Ectodermal cell (in vitro differentiated cells): ENCODE data around the gene SLC4A3.

Source experiments
- H3K27ac ChIP-seq: 2 replicates; pipeline ENCODE4 v1.7.0; 2013; ENCODE audit warnings: mild to moderate bottlenecking, low read depth, low read length; ENCODE audit not compliant: insufficient read depth, poor library complexity, severe bottlenecking
- H3K27me3 ChIP-seq: 2 replicates; pipeline ENCODE4 v1.7.0; 2013; ENCODE audit warnings: mild to moderate bottlenecking, low read length; ENCODE audit not compliant: insufficient read depth, control insufficient read depth, poor library complexity, severe bottlenecking
- H3K36me3 ChIP-seq: one replicate; pipeline ENCODE4 v1.7.0; 2013; ENCODE audit warnings: low read length; ENCODE audit not compliant: control insufficient read depth, insufficient read depth
- H3K4me1 ChIP-seq: one replicate; pipeline ENCODE4 v1.7.0; 2013; ENCODE audit warnings: low read length; ENCODE audit not compliant: control insufficient read depth, insufficient read depth
- H3K4me3 ChIP-seq: 2 replicates; pipeline ENCODE4 v1.7.0; 2013; ENCODE audit warnings: low read depth, low read length, control low read depth; ENCODE audit not compliant: insufficient read depth
- H3K9me3 ChIP-seq: 2 replicates; pipeline ENCODE4 v1.7.0; 2013; ENCODE audit warnings: mild to moderate bottlenecking, low read length, moderate library complexity; ENCODE audit not compliant: control insufficient read depth
- WGBS, 2 experiments: methylation state at CpG; one replicate each; pipeline ENCODE4 v1.1.7; 2013; ENCODE audit warnings: missing lambda C conversion rate in 2 of 2; 5-methylcytosine and 5-hydroxymethylcytosine counted together

The SLC4A3 gene

DNA sequence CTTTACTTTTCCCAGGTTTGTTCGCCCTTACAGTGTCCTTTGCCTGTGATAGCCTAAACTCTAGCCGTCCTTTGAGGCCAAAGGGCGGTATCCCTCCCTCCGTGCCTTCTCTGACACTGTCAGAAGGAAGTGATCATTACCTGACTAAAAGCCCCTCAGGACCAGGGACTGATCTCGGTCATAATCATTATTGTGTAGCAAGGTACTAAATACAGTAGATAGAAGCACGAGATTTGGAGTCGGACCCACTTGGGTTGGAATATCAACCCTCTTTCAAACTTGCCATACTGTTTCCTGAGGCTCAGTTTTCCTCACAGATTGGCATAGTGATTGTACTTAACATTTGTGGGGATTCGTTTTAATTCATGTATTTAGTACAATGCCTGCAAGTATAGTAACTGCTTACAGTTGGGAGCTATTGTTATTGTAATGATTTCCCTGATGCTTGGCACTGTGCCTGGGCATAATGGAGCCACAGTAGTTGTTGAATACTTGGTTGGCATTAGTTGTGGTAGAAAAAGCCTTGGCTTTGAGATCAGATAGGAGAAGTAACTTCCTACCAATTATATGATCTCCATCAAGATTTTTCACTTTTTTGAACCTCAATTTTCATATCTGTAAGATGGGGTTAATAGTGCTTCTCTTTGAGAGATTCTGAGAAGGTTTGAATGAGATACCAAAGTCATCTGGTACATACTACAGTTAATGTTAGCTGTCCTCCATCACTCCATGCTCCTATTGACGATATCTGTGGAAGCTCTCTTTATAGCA lies 28.9 kb upstream of the SLC4A3 start:
- H3K4me1 ChIP-seq = no peaks in the 10 kb centered on the region
- H3K27me3 ChIP-seq = no peaks in the 10 kb centered on the region
- no peak overlapping the region for H3K27ac ChIP-seq
- WGBS, 2 experiments = 35 to 42% methylated on average over 9 of the region's 9 CpGs
- no peaks in the 10 kb centered on the region for H3K9me3 ChIP-seq
- peak overlapping the region; percentile 86 for H3K4me3 ChIP-seq
- no peaks in the 10 kb centered on the region for H3K36me3 ChIP-seq

DNA sequence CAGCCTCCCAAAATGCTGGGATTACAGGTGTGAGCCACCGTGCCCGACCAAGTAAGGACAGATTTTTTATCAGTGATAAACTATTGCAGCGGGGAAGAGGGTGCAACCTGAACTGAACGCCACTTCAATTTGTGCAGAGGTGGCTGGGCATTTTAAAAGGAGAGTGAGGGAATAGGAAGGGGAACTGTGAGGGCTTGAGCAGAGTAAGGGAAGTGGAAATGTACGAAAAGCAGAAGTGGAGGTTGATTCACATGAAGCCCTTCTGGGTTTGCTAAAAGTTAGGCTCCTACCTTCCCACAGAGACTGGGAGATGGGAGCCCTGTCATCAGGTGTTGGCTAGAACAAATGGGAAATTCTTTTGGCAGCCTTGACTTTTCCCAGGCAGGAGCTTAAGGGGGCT lies 23.7 kb upstream of the SLC4A3 start:
- Histone ChIP-seq H3K27me3 (no peaks in the 10 kb centered on the region), H3K9me3 (no peaks in the 10 kb centered on the region), H3K27ac (no peak overlapping the region), H3K4me1 (no peaks in the 10 kb centered on the region), H3K4me3 (no peak overlapping the region), H3K36me3 (no peaks in the 10 kb centered on the region)
- 95 to 96% methylated on average over 5 of the region's 5 CpGs for WGBS, 2 experiments

DNA sequence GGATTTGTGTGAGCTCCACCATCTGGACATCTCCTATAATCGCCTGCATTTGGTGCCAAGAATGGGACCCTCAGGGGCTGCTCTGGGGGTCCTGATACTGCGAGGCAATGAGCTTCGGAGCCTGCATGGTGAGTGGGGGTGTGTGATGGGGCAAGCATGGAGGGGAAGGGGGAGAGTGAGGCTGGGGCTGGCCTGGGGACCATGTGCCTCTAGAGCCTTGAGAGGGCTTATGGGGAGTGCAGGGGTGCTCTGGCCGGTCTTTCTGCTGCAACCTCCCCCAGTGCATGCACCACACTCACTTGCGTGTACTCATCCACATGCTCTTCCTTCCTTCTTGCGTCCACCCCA lies 21.8 kb upstream of the SLC4A3 start:
- no peaks in the 10 kb centered on the region for H3K27me3 ChIP-seq
- H3K27ac ChIP-seq = no peak overlapping the region
- H3K4me3 ChIP-seq = no peak overlapping the region
- no peaks in the 10 kb centered on the region for H3K9me3 ChIP-seq
- H3K4me1 ChIP-seq = no peaks in the 10 kb centered on the region
- 92 to 94% methylated on average over 6 of the region's 6 CpGs for WGBS, 2 experiments
- H3K36me3 ChIP-seq = no peaks in the 10 kb centered on the region

DNA sequence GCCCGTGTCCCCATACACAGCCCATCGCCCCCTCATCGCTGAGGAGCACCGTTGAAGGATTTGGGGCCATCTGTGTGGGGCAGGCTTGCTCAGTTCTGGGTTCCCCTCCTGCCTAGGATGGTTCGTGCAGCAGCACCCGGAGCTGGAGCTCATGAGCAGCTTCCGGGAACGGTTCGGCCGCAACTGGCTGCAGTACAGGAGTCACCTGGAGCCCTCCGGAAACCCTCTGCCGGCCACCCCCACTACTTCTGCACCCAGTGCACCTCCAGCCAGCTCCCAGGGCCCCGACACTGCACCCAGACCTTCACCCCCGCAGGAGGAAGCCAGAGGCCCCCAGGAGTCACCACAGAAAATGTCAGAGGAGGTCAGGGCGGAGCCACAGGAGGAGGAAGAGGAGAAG lies 19.5 kb upstream of the SLC4A3 start:
- Histone ChIP-seq H3K27me3 (no peaks in the 10 kb centered on the region), H3K36me3 (no peaks in the 10 kb centered on the region), H3K4me3 (no peak overlapping the region), H3K4me1 (no peaks in the 10 kb centered on the region), H3K9me3 (no peaks in the 10 kb centered on the region), H3K27ac (no peak overlapping the region)
- WGBS, 2 experiments = 93 to 98% methylated on average over 15 of the region's 15 CpGs

DNA sequence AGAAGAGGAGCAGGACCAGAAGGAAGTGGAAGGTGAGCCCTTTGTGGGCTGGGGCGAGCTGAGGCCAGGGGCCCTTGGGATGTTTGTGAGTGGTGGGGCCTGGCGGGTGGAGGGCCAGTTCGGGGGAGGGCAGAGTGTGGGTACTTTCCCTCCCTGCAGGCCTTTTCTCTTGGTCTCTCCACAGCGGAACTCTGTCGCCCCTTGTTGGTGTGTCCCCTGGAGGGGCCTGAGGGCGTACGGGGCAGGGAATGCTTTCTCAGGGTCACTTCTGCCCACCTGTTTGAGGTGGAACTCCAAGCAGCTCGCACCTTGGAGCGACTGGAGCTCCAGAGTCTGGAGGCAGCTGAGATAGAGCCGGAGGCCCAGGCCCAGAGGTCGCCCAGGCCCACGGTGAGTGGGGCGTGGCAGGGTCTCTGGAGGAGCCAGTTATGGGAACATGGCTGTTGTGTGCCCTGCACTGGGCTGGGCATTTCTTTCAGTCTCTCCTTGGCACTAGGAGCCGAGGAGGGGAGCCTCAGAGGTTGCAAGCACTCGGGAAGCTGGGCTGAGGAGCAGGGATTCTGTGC lies 18.9 kb upstream of the SLC4A3 start:
- H3K9me3 ChIP-seq = no peaks in the 10 kb centered on the region
- no peaks in the 10 kb centered on the region for H3K4me1 ChIP-seq
- H3K36me3 ChIP-seq = no peaks in the 10 kb centered on the region
- H3K27me3 ChIP-seq = no peaks in the 10 kb centered on the region
- H3K27ac ChIP-seq = no peak overlapping the region
- no peak overlapping the region for H3K4me3 ChIP-seq
- WGBS, 2 experiments = 86 to 88% methylated on average over 15 of the region's 15 CpGs

DNA sequence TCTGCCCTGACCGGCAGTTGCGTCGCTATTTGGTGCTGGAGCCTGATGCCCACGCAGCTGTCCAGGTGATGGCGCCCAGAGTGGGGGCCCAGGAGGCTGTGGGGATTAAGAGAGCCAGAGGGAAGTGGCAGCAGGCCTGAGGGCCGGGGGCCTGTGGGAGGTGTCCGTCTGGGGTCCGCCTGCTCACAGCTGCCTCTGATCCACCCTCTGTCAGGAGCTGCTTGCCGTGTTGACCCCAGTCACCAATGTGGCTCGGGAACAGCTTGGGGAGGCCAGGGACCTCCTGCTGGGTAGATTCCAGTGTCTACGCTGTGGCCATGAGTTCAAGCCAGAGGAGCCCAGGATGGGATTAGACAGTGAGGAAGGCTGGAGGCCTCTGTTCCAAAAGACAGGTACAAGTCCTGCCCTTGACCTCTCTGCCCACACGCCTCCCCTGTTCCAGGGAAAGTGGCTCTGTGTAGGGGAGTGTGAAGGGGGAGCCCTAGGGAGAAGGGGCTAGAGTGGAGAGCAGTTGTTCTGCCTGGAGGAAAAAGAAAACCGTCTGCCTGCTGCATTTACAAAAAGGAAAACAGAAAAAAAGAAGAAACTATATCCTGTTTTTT lies 18.2 kb upstream of the SLC4A3 start:
- no peak overlapping the region for H3K4me3 ChIP-seq
- H3K9me3 ChIP-seq = no peaks in the 10 kb centered on the region
- no peaks in the 10 kb centered on the region for H3K36me3 ChIP-seq
- no peaks in the 10 kb centered on the region for H3K27me3 ChIP-seq
- WGBS, 2 experiments = 91 to 94% methylated on average over 13 of the region's 13 CpGs
- no peak overlapping the region for H3K27ac ChIP-seq
- no peaks in the 10 kb centered on the region for H3K4me1 ChIP-seq

DNA sequence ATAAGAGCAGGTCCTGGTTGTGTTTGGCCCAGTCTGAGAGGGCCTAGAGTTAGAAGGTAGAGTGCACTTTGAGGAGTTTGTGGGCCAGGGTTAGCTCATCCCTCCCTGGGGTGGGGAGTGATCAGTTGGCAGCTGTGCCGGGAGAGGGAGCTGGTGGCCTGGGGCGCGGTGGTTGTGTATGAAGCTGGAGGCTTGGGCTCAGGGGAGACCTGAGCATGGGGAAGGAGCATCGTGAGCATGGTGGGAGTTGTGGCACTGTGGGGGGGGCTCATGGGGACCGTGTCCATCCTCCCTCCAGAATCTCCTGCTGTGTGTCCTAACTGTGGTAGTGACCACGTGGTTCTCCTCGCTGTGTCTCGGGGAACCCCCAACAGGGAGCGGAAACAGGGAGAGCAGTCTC lies 16.1 kb upstream of the SLC4A3 start:
- Histone ChIP-seq H3K36me3 (no peaks in the 10 kb centered on the region), H3K27me3 (no peaks in the 10 kb centered on the region), H3K27ac (no peak overlapping the region), H3K9me3 (no peaks in the 10 kb centered on the region), H3K4me3 (no peak overlapping the region), H3K4me1 (no peaks in the 10 kb centered on the region)
- WGBS, 2 experiments = 93 to 97% methylated on average over 9 of the region's 9 CpGs

DNA sequence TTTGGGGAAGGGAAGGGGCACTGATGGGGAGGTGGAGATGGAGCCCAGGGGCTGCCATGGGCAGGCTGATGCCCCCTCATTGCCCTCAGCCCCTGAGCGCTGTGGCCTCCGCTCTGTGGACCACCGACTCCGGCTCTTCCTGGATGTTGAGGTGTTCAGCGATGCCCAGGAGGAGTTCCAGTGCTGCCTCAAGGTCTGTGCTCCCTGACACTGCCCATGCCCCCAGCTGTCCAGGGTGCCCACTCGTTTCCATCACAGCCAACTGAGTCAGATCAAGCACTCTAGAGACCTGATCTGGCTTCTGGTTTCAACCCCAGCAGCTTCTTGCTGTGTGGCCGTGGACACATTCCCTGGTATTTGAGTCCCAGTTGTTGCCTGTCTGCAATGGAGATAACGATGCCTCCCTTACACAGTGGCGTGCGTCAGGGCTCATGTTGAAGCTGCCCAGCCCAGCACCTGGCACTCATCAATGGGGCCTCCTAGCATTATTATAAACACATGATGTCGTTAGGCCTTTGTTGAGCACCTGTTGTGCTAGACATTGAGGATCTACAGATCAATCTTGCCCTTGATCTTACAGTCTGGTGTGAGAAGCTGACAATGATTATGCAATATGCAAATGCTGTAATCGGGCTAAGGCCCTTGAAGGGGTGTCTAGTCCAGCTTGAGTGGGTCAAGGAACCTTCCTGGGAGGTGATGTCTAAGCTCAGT lies 15.4 kb upstream of the SLC4A3 start:
- H3K9me3 ChIP-seq = no peaks in the 10 kb centered on the region
- H3K27ac ChIP-seq = no peak overlapping the region
- WGBS, 2 experiments = 86 to 87% methylated on average over 12 of the region's 12 CpGs
- H3K36me3 ChIP-seq = no peaks in the 10 kb centered on the region
- no peaks in the 10 kb centered on the region for H3K4me1 ChIP-seq
- H3K27me3 ChIP-seq = no peaks in the 10 kb centered on the region
- no peak overlapping the region for H3K4me3 ChIP-seq

DNA sequence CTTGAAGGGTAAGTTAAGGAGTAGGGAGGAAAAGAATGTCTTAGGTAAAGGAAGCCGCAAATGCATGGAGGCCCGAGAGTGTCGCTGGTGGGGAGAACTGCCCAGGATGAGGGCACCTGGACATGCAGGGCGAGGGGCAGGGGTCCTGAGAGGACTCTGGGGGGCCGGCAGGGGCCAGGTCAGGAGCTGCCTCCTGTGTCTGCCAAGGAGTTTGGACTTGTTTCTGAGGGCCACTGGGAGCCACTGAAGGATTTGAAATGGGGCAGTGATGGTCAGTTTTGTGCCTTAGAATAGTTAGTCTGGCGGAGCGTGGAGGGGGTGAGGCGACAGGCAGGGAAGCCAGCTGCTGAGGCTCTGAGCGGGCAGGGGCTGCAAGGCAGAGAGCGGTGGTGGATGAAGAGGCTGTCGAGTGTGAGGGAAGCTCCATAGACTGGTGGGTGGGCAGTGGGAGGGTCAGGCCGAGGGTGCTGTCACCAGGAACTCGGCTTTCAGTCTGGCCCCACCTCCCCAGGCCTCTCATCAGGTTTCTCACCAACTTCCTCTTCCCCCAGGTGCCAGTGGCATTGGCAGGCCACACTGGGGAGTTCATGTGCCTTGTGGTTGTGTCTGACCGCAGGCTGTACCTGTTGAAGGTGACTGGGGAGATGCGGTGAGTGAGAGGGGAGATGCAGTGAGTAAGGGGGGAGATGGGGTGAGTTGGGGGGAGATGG lies 14.7 kb upstream of the SLC4A3 start:
- H3K9me3 ChIP-seq = no peaks in the 10 kb centered on the region
- H3K4me3 ChIP-seq = no peak overlapping the region
- H3K36me3 ChIP-seq = no peaks in the 10 kb centered on the region
- H3K4me1 ChIP-seq = no peaks in the 10 kb centered on the region
- no peak overlapping the region for H3K27ac ChIP-seq
- H3K27me3 ChIP-seq = no peaks in the 10 kb centered on the region
- 88 to 91% methylated on average over 13 to 15 of the region's 15 CpGs for WGBS, 2 experiments
